GM23338 (cell line): ENCODE measurements around the gene SLF2. TPM values are rescaled to one million over a fixed set of nuclear protein-coding genes. Genes with fewer than 3 reads are reported as not detected.

Source experiments
- ATAC-seq: fragments of 200-7000 bp; cut with Tn5 transposase; 3 replicates; pipeline ENCODE4 v1.9.1; 2020
- DNase-seq: peaks from one replicate; pipeline ENCODE4 v3.0.0-alpha.2; 2015; ENCODE audit warnings: low spot score
- H2AFZ ChIP-seq: fragments of 200-600 bp; sonication (generic); 2 replicates; pipeline ENCODE4 v1.8.0; 2016; ENCODE audit warnings: antibody characterized with exemption, mild to moderate bottlenecking, moderate library complexity
- H3F3A ChIP-seq: fragments of 200-600 bp; sonication (generic); replicated peaks from 2 replicates; pipeline ENCODE4 v1.8.0; 2017; ENCODE audit warnings: antibody characterized with exemption, mixed run types, low read depth
- H3K27ac ChIP-seq: fragments of 200-600 bp; sonication (generic); 2 replicates; pipeline ENCODE4 v1.6.1; 2016; ENCODE audit warnings: low read depth
- H3K27me3 ChIP-seq: fragments of 200-600 bp; sonication (generic); 2 replicates; pipeline ENCODE4 v1.8.0; 2016; ENCODE audit warnings: mild to moderate bottlenecking, mixed run types, moderate library complexity; ENCODE audit not compliant: insufficient read depth
- H3K36me3 ChIP-seq: fragments of 200-600 bp; sonication (generic); 2 replicates; pipeline ENCODE4 v1.8.0; 2016; ENCODE audit warnings: mild to moderate bottlenecking; ENCODE audit not compliant: insufficient read depth
- H3K4me1 ChIP-seq: fragments of 200-600 bp; sonication (generic); 2 replicates; pipeline ENCODE4 v1.8.0; 2016; ENCODE audit warnings: mild to moderate bottlenecking, moderate library complexity; ENCODE audit not compliant: insufficient read depth
- H3K4me2 ChIP-seq: fragments of 200-600 bp; sonication (generic); 2 replicates; pipeline ENCODE4 v1.7.1; 2017; ENCODE audit warnings: mixed run types
- H3K4me3 ChIP-seq: fragments of 200-600 bp; sonication (generic); 2 replicates; pipeline ENCODE4 v1.6.1; 2016; ENCODE audit warnings: mixed run types
- H3K79me2 ChIP-seq: fragments of 200-600 bp; sonication (generic); replicated peaks from 2 replicates; pipeline ENCODE4 v1.8.0; 2017; ENCODE audit warnings: mild to moderate bottlenecking; ENCODE audit not compliant: insufficient read depth
- H3K9me2 ChIP-seq: fragments of 200-600 bp; sonication (generic); 2 replicates; pipeline ENCODE4 v1.8.0; 2017; ENCODE audit not compliant: insufficient read depth
- H4K20me1 ChIP-seq: fragments of 200-600 bp; sonication (generic); replicated peaks from 2 replicates; pipeline ENCODE4 v1.8.0; 2017; ENCODE audit warnings: mild to moderate bottlenecking; ENCODE audit not compliant: insufficient read depth
- H3K27ac Mint-ChIP-seq: 2 replicates; pipeline ENCODE4 v1.8.0; 2020; ENCODE audit warnings: inconsistent platforms, mild to moderate bottlenecking, moderate library complexity, mixed read lengths
- H3K27me3 Mint-ChIP-seq: 3 replicates; pipeline ENCODE4 v1.8.0; 2022; ENCODE audit warnings: low read depth, mild to moderate bottlenecking, moderate library complexity, mixed read lengths, inconsistent platforms; ENCODE audit not compliant: insufficient read depth, poor library complexity
- H3K36me3 Mint-ChIP-seq: 3 replicates; pipeline ENCODE4 v1.8.0; 2021; ENCODE audit warnings: low read depth, mild to moderate bottlenecking, inconsistent platforms, moderate library complexity, mixed read lengths
- H3K4me1 Mint-ChIP-seq: 3 replicates; pipeline ENCODE4 v1.8.0; 2020; ENCODE audit warnings: mild to moderate bottlenecking, inconsistent platforms, mixed read lengths
- H3K4me3 Mint-ChIP-seq: 3 replicates; pipeline ENCODE4 v1.8.0; 2021; ENCODE audit warnings: moderate library complexity, mild to moderate bottlenecking, inconsistent platforms, mixed read lengths
- H3K9me3 Mint-ChIP-seq: 3 replicates; pipeline ENCODE4 v1.8.0; 2020; ENCODE audit warnings: moderate library complexity, mild to moderate bottlenecking, inconsistent platforms, mixed read lengths
- CREB1 ChIP-seq: fragments of 250-450 bp; sonication (Bioruptor Pico); IDR thresholded peaks from 2 replicates; pipeline ENCODE4 v1.5.0; 2020; ENCODE audit warnings: low read depth, mild to moderate bottlenecking, moderate library complexity
- EZH2phosphoT487 ChIP-seq: fragments of 200-600 bp; sonication (generic); IDR thresholded peaks from one replicate; pipeline ENCODE4 v1.8.1; 2018; ENCODE audit warnings: antibody characterized with exemption; ENCODE audit not compliant: unreplicated experiment
- NANOG ChIP-seq: IDR thresholded peaks from 2 replicates; pipeline ENCODE4 v1.6.1; 2016; ENCODE audit warnings: antibody characterized with exemption, borderline replicate concordance
- POLR2AphosphoS5 ChIP-seq: IDR thresholded peaks from 2 replicates; pipeline ENCODE4 v1.6.1; 2016; ENCODE audit warnings: antibody characterized with exemption, low read depth
- REST ChIP-seq: IDR thresholded peaks from one replicate; pipeline ENCODE4 v1.6.1; 2018; ENCODE audit warnings: antibody characterized with exemption; ENCODE audit not compliant: unreplicated experiment
- STAT1 ChIP-seq: IDR thresholded peaks from one replicate; pipeline ENCODE4 v1.6.1; 2016; ENCODE audit warnings: antibody characterized with exemption; ENCODE audit not compliant: unreplicated experiment
- ZNF114 ChIP-seq: fragments of 250-450 bp; sonication (Bioruptor Pico); IDR thresholded peaks from 2 replicates; pipeline ENCODE4 v1.5.0; 2020; ENCODE audit warnings: mild to moderate bottlenecking, moderate library complexity
- ZNF331 ChIP-seq: fragments of 250-450 bp; sonication (Bioruptor Pico); IDR thresholded peaks from 2 replicates; pipeline ENCODE4 v1.5.0; 2020; ENCODE audit warnings: low read depth, mild to moderate bottlenecking, moderate library complexity
- ZNF462 ChIP-seq: fragments of 250-450 bp; sonication (Bioruptor Pico); IDR thresholded peaks from 2 replicates; pipeline ENCODE4 v1.5.0; 2020; ENCODE audit warnings: mild to moderate bottlenecking, moderate library complexity
- polyA plus RNA-seq: library from polyadenylated mRNA; unstranded; fragments of >200 nt; fragmentation: Nextera tagmentation; extraction: Ambion mirVana; gene quantifications from 2 replicates; pipeline ENCODE4 v1.2.1, GENCODE V29; 2016
- total RNA-seq: library from RNA; depleted of rRNA; stranded (reverse); fragments of >200 nt; shearing (Covaris generic); gene quantifications from 2 replicates; pipeline ENCODE4 v1.2.3, GENCODE V29; 2014

The SLF2 gene
- total and polyA plus RNA-seq, 2 experiments from 2014 or later, result 13.6 to 22.1 TPM

GRCh38 chr10:100904917-100905316, 7.8 kb upstream of the SLF2 start:
- DNase-seq (no peak), ATAC-seq (no peak)
- peaks cover 7% of the 10 kb centered on the region for H3K4me1 Mint-ChIP-seq
- Histone ChIP-seq H3F3A (no peaks in the 10 kb centered on the region), H3K79me2 (no peaks in the 10 kb centered on the region), H3K4me1 (peaks cover 7% of the 10 kb centered on the region), H4K20me1 (no peaks in the 10 kb centered on the region), H3K4me3 (no peak overlapping the region), H3K36me3 (no peaks in the 10 kb centered on the region), H3K4me2 (no peak overlapping the region), H3K27me3 (no peaks in the 10 kb centered on the region), H3K9me2 (no peaks in the 10 kb centered on the region), H2AFZ (no peak overlapping the region), H3K27ac (no peak overlapping the region)
- no peaks in the 10 kb centered on the region for H3K9me3 Mint-ChIP-seq
- peaks cover 4% of the 10 kb centered on the region for H3K27me3 Mint-ChIP-seq
- TF ChIP-seq ZNF331 (CRISPR knock-in tag) (no peak), NANOG (no peak), ZNF462 (no peak), ZNF114 (CRISPR knock-in tag) (no peak), EZH2phosphoT487 (no peak), POLR2AphosphoS5 (no peak)
- no peak overlapping the region for H3K27ac Mint-ChIP-seq
- H3K36me3 Mint-ChIP-seq, result no peaks in the 10 kb centered on the region
- H3K4me3 Mint-ChIP-seq, result no peak overlapping the region

- no peak overlapping the region for H3K4me3 ChIP-seq
- H3K27me3 ChIP-seq, result no peaks in the 10 kb centered on the region; the same call in 1 of the 2 replicates
- Mint-ChIP-seq H3K36me3 (no peaks in the 10 kb centered on the region), H3K4me1 (peaks cover 13% of the 10 kb centered on the region), H3K4me3 (no peak overlapping the region), H3K27ac (no peak overlapping the region), H3K27me3 (peaks cover 4% of the 10 kb centered on the region), H3K9me3 (no peaks in the 10 kb centered on the region)
- no peak overlapping the region for H3K27ac ChIP-seq
- ATAC-seq (no peak), DNase-seq (no peak)
- no peaks in the 10 kb centered on the region for H3K36me3 ChIP-seq
- no peaks in the 10 kb centered on the region for H3K9me2 ChIP-seq
- H3K79me2 ChIP-seq, result no peaks in the 10 kb centered on the region
- H3K4me1 ChIP-seq, result peaks cover 18% of the 10 kb centered on the region
- no peaks in the 10 kb centered on the region for H4K20me1 ChIP-seq
- H2AFZ ChIP-seq, result no peak overlapping the region
- no peak overlapping the region for H3K4me2 ChIP-seq
- no peaks in the 10 kb centered on the region for H3F3A ChIP-seq
- TF ChIP-seq ZNF114 (CRISPR knock-in tag) (no peak), STAT1 (no peak), CREB1 (CRISPR knock-in tag) (no peak), ZNF331 (CRISPR knock-in tag) (no peak), POLR2AphosphoS5 (no peak), REST (no peak)
Observed at GRCh38 chr10:100907175-100907574, 5.6 kb upstream of the SLF2 start.
